ENCODE data around the gene CCNY. TPM values are rescaled to one million over a fixed set of nuclear protein-coding genes. Genes with fewer than 3 reads are reported as not detected.

The CCNY gene
- total RNA-seq, 2 donors from 2014 or later, result 60.5 to 65.9 TPM

DNA sequence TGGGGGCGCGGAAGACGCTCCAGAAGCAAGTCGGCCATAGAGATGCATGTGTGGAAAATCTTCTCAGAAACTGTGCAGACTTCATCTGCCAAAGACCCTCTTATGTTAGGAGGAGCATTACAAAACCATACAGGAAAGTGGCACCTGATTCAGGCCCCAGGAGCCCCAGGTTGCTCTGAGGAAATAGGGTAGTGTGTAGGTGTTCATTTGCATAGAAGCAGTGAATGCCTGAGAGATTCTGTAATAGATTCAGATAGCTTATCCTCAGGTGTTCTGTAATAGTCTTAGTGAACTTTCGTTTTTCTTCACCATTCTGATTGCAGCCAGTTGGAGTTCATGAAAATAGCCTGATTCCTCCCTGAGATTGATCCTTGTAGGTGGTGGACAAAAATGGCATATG is 162.4 kb downstream of the CCNY start:
- Mint-ChIP-seq H3K9me3 (no peaks in the 10 kb centered on the region), H3K4me3 (no peak overlapping the region), H3K4me1 (peaks cover 48% of the 10 kb centered on the region), H3K36me3 (ENCODE audit: low read depth) (no peaks in the 10 kb centered on the region), H3K27me3 (ENCODE audit: insufficient read depth) (no peaks in the 10 kb centered on the region), H3K27ac (no peak overlapping the region)
- DNase-seq, result no peak
- 86 to 92% methylated on average over 1 to 5 of the region's 5 CpGs for WGBS, 2 experiments (ENCODE audit: insufficient coverage in 1 of 2, insufficient read length in 1 of 2)
- H3K4me3 ChIP-seq (ENCODE audit: low read length), result no peak overlapping the region
- H3K9me3 ChIP-seq (ENCODE audit: control insufficient read depth, low read length), result no peaks in the 10 kb centered on the region
- no peak overlapping the region for H3K27ac ChIP-seq (ENCODE audit: low read depth, low read length)
- no peak overlapping the region for H3K9ac ChIP-seq (ENCODE audit: extremely low read depth, low read length, poor library complexity, severe bottlenecking)
- TF ChIP-seq, protein P1, sequence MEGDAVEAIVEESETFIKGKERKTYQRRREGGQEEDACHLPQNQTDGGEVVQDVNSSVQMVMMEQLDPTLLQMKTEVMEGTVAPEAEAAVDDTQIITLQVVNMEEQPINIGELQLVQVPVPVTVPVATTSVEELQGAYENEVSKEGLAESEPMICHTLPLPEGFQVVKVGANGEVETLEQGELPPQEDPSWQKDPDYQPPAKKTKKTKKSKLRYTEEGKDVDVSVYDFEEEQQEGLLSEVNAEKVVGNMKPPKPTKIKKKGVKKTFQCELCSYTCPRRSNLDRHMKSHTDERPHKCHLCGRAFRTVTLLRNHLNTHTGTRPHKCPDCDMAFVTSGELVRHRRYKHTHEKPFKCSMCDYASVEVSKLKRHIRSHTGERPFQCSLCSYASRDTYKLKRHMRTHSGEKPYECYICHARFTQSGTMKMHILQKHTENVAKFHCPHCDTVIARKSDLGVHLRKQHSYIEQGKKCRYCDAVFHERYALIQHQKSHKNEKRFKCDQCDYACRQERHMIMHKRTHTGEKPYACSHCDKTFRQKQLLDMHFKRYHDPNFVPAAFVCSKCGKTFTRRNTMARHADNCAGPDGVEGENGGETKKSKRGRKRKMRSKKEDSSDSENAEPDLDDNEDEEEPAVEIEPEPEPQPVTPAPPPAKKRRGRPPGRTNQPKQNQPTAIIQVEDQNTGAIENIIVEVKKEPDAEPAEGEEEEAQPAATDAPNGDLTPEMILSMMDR (conservative IDR thresholded peaks at IDR 0.05), result no peak
- peaks cover 10% of the 10 kb centered on the region for H3K4me1 ChIP-seq (ENCODE audit: control insufficient read depth, insufficient read depth, low read length)
- H3K27me3 ChIP-seq (ENCODE audit: control insufficient read depth, insufficient read depth, low read length, poor library complexity, severe bottlenecking), result no peaks in the 10 kb centered on the region
- H3K36me3 ChIP-seq (ENCODE audit: control insufficient read depth, insufficient read depth, low read length), result peaks cover 6% of the 10 kb centered on the region

DNA sequence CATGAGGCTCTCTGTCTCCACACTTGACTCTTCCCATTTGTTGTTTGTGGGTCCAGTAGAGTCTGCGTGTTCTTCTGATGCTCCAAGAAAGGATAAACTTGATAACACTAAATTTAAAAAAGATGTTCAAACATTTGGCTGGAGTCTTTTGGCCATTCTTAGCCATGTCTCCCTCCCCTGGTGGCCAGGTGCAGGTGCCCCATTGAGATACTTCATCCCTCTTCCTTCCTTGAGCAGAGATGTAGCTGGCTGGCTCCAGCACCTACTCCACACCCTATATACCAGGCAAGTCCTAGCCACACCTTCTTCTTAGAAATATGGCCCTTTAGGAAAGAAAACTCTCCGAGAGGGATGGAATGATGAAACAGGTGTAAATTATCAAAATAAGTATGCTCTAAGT is 165.6 kb downstream of the CCNY start:
- H3K4me1 ChIP-seq (ENCODE audit: control insufficient read depth, insufficient read depth, low read length), result peaks cover 10% of the 10 kb centered on the region
- H3K9me3 ChIP-seq (ENCODE audit: control insufficient read depth, low read length), result no peaks in the 10 kb centered on the region
- no peak overlapping the region for H3K4me3 Mint-ChIP-seq
- H3K36me3 ChIP-seq (ENCODE audit: control insufficient read depth, insufficient read depth, low read length), result no peaks in the 10 kb centered on the region
- H3K27me3 Mint-ChIP-seq (ENCODE audit: insufficient read depth), result no peaks in the 10 kb centered on the region
- 83 to 97% methylated on average over 1 to 2 of the region's 2 CpGs for WGBS, 2 experiments (ENCODE audit: insufficient coverage in 1 of 2, insufficient read length in 1 of 2)
- H3K36me3 Mint-ChIP-seq (ENCODE audit: low read depth), result no peaks in the 10 kb centered on the region
- no peaks in the 10 kb centered on the region for H3K9me3 Mint-ChIP-seq
- DNase-seq, result no peak
- H3K27me3 ChIP-seq (ENCODE audit: control insufficient read depth, insufficient read depth, low read length, poor library complexity, severe bottlenecking), result no peaks in the 10 kb centered on the region
- H3K27ac ChIP-seq (ENCODE audit: low read depth, low read length), result no peak overlapping the region
- no peak overlapping the region for H3K27ac Mint-ChIP-seq
- H3K9ac ChIP-seq (ENCODE audit: extremely low read depth, low read length, poor library complexity, severe bottlenecking), result no peak overlapping the region
- TF ChIP-seq, protein P1 (conservative IDR thresholded peaks at IDR 0.05), result peak; percentile 73
- H3K4me1 Mint-ChIP-seq, result peaks cover 47% of the 10 kb centered on the region
- no peak overlapping the region for H3K4me3 ChIP-seq (ENCODE audit: low read length)

DNA sequence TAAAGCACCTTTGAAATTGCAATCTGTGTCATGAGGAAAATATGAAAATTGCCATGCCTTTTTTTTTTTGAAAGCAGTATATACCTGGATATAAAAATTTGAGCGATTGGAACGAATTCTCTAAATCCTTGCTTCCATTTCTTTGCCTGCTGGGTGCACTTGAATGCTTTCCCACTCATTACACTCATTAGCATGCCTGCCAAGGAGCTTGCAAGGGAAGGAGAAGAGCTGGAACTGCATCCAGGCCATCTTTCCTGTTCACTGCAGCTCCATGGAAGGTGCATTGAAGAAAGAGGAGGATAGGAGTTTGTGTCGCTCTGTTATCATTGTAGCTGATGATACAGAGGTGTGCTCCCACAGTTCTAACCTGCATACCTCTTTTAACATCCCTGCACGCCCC is 166.4 kb downstream of the CCNY start:
- Histone ChIP-seq H3K9me3 (ENCODE audit: control insufficient read depth, low read length) (no peaks in the 10 kb centered on the region), H3K4me3 (ENCODE audit: low read length) (no peak overlapping the region), H3K4me1 (ENCODE audit: control insufficient read depth, insufficient read depth, low read length) (peaks cover 10% of the 10 kb centered on the region), H3K9ac (ENCODE audit: extremely low read depth, low read length, poor library complexity, severe bottlenecking) (no peak overlapping the region), H3K36me3 (ENCODE audit: control insufficient read depth, insufficient read depth, low read length) (no peaks in the 10 kb centered on the region), H3K27ac (ENCODE audit: low read depth, low read length) (no peak overlapping the region), H3K27me3 (ENCODE audit: control insufficient read depth, insufficient read depth, low read length, poor library complexity, severe bottlenecking) (no peaks in the 10 kb centered on the region)
- H3K27me3 Mint-ChIP-seq (ENCODE audit: insufficient read depth), result no peaks in the 10 kb centered on the region
- 83% methylated on average over 1 to 4 of the region's 4 CpGs for WGBS, 2 experiments (ENCODE audit: insufficient coverage in 1 of 2, insufficient read length in 1 of 2)
- DNase-seq, result no peak
- peak overlapping the region; percentile 23 for H3K27ac Mint-ChIP-seq
- H3K36me3 Mint-ChIP-seq (ENCODE audit: low read depth), result no peaks in the 10 kb centered on the region
- H3K4me1 Mint-ChIP-seq, result peaks cover 46% of the 10 kb centered on the region
- TF ChIP-seq, protein P1 (conservative IDR thresholded peaks at IDR 0.05), result no peak
- H3K4me3 Mint-ChIP-seq, result no peak overlapping the region
- H3K9me3 Mint-ChIP-seq, result no peaks in the 10 kb centered on the region
